OCI-LY7 (cell line): ENCODE measurements around the gene MED15.

Experiments used
- EZH2phosphoT487 ChIP-seq: fragments of 200-600 bp; sonication (generic); IDR thresholded peaks from 2 replicates; pipeline ENCODE4 v1.6.1; 2018; ENCODE audit warnings: low read depth, borderline replicate concordance, mild to moderate bottlenecking, mixed run types, antibody characterized with exemption, low read length, moderate library complexity, mixed read lengths
- TF ChIP-seq, protein P1 (sequence below): fragments of 200-600 bp; sonication (generic); conservative IDR thresholded peaks from 2 replicates; pipeline ENCODE4 v1.5.1; 2014; ENCODE audit warnings: mild to moderate bottlenecking, antibody characterized with exemption, low read length, moderate library complexity, mixed read lengths

GRCh38 chr22:20610243-20610686 is 102.9 kb downstream of the MED15 start:
- TF ChIP-seq, protein P1, sequence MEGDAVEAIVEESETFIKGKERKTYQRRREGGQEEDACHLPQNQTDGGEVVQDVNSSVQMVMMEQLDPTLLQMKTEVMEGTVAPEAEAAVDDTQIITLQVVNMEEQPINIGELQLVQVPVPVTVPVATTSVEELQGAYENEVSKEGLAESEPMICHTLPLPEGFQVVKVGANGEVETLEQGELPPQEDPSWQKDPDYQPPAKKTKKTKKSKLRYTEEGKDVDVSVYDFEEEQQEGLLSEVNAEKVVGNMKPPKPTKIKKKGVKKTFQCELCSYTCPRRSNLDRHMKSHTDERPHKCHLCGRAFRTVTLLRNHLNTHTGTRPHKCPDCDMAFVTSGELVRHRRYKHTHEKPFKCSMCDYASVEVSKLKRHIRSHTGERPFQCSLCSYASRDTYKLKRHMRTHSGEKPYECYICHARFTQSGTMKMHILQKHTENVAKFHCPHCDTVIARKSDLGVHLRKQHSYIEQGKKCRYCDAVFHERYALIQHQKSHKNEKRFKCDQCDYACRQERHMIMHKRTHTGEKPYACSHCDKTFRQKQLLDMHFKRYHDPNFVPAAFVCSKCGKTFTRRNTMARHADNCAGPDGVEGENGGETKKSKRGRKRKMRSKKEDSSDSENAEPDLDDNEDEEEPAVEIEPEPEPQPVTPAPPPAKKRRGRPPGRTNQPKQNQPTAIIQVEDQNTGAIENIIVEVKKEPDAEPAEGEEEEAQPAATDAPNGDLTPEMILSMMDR, result no peak
- TF ChIP-seq EZH2phosphoT487, result no peak
